ENCODE data around the gene CD59. TPM values are rescaled to one million over a fixed set of nuclear protein-coding genes. Genes with fewer than 3 reads are reported as not detected.

CD59 gene
- total RNA-seq, 4 donors from 2014 or later = 476 to 717 (median 695) TPM

- intact Hi-C loops (cut with DNase I; ENCODE audit: low total_unique reads) (loop anchor here (5.0 kb wide), 2 partner anchors 201 to 381 kb away; no protein-coding TSS in a partner anchor), in situ Hi-C loops (cut with MboI; ENCODE audit: low sequenced_read_pairs in 4 of 4) (loop anchor here in 2 of 4 donors (10.0 kb wide), 3 partner anchors 198 to 378 kb away; no protein-coding TSS in a partner anchor)
- no peaks in the 10 kb centered on the region for H3K9me3 ChIP-seq
- no peak overlapping the region for H3K4me3 ChIP-seq
- peak overlapping the region; percentile 10 to 57 (median 46) for H3K27ac ChIP-seq
- peaks cover 18 to 20% of the 10 kb centered on the region in 2 donors for H3K4me1 ChIP-seq
- peaks cover 0 to 8% of the 10 kb centered on the region in 2 donors for H3K36me3 ChIP-seq
- H3K27me3 ChIP-seq = no peaks in the 10 kb centered on the region
- ATAC-seq = no peak
- no peak for DNase-seq
- TF ChIP-seq, protein P1, sequence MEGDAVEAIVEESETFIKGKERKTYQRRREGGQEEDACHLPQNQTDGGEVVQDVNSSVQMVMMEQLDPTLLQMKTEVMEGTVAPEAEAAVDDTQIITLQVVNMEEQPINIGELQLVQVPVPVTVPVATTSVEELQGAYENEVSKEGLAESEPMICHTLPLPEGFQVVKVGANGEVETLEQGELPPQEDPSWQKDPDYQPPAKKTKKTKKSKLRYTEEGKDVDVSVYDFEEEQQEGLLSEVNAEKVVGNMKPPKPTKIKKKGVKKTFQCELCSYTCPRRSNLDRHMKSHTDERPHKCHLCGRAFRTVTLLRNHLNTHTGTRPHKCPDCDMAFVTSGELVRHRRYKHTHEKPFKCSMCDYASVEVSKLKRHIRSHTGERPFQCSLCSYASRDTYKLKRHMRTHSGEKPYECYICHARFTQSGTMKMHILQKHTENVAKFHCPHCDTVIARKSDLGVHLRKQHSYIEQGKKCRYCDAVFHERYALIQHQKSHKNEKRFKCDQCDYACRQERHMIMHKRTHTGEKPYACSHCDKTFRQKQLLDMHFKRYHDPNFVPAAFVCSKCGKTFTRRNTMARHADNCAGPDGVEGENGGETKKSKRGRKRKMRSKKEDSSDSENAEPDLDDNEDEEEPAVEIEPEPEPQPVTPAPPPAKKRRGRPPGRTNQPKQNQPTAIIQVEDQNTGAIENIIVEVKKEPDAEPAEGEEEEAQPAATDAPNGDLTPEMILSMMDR (IDR thresholded peaks at IDR 0.05 in 4 of 5, conservative IDR thresholded peaks at IDR 0.05 in 1 of 5) = no peak
These were observed 7.1 kb upstream of the CD59 start for GRCh38 chr11:33743291-33743690.

- H3K27ac ChIP-seq = peak overlapping the region in 3 of 4 donors; percentile 1 to 57 (median 39)
- in situ Hi-C loops (cut with MboI; ENCODE audit: low sequenced_read_pairs in 4 of 4) = loop anchor here in 2 of 4 donors (10.0 kb wide), 3 partner anchors 198 to 378 kb away; no protein-coding TSS in a partner anchor
These were observed 6.1 kb upstream of the CD59 start for GRCh38 chr11:33742249-33742851.

GRCh38 chr11:33741806-33742205 is 5.6 kb upstream of the CD59 start:
- peak overlapping the region in 2 of 4 donors; percentile 11 to 39 for H3K27ac ChIP-seq
- H3K36me3 ChIP-seq = peaks cover 0 to 5% of the 10 kb centered on the region in 2 donors
- no peak overlapping the region for H3K4me3 ChIP-seq
- no peak for DNase-seq
- H3K9me3 ChIP-seq = no peaks in the 10 kb centered on the region
- in situ Hi-C loops (cut with MboI; ENCODE audit: low sequenced_read_pairs in 4 of 4) = loop anchor here in 2 of 4 donors (10.0 kb wide), 3 partner anchors 197 to 377 kb away; no protein-coding TSS in a partner anchor
- TF ChIP-seq, protein P1 (IDR thresholded peaks at IDR 0.05 in 4 of 5, conservative IDR thresholded peaks at IDR 0.05 in 1 of 5) = no peak
- TF ChIP-seq POLR2A (IDR thresholded peaks at IDR 0.05) = no peak
- intact Hi-C loops (cut with DNase I; ENCODE audit: low total_unique reads) = loop anchor here (5.0 kb wide), 2 partner anchors 200 to 380 kb away; no protein-coding TSS in a partner anchor
- H3K27me3 ChIP-seq = no peaks in the 10 kb centered on the region
- peaks cover 11 to 13% of the 10 kb centered on the region in 2 donors for H3K4me1 ChIP-seq
- no peak for ATAC-seq

More at GRCh38 chr11:33742249-33742851, 6.1 kb upstream of the CD59 start:
- Histone ChIP-seq H3K9me3 (no peaks in the 10 kb centered on the region), H3K27me3 (no peaks in the 10 kb centered on the region), H3K4me1 (peaks cover 10 to 13% of the 10 kb centered on the region in 2 donors), H3K4me3 (no peak overlapping the region), H3K36me3 (peaks cover 0 to 8% of the 10 kb centered on the region in 2 donors)
- DNase-seq (no peak), ATAC-seq (peak; percentile 50 to 74)
- intact Hi-C loops (cut with DNase I; ENCODE audit: low total_unique reads) = loop anchor here (5.0 kb wide), 2 partner anchors 200 to 380 kb away; no protein-coding TSS in a partner anchor
- no peak for TF ChIP-seq POLR2A (IDR thresholded peaks at IDR 0.05)
- TF ChIP-seq, protein P1 (IDR thresholded peaks at IDR 0.05 in 4 of 5, conservative IDR thresholded peaks at IDR 0.05 in 1 of 5) = peak in 4 of 5 experiments; percentile 47 to 72 (median 56)

DNA sequence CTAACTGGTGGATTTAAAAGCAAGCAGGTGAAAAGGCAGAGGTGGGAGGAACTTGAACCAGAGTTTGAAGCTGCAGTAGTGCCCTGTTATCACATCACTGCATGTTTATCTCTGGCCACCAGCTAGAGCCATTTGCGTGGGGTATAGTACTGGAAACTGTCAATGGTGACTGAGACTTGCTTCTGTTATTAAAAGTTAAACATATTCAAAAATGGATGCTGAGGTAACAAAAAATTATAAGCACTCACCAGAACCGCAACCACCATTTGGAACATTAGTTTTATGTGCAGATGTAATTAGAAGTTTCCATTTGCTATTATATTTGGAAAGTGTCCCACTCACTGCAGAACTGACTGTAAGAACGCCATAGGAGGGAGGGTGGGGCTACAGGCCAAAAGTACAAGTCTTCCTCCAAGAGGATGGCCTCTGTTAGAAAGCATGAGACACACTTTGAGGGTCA is 1.2 kb upstream of the CD59 start:
- Histone ChIP-seq H3K27ac (peak overlapping the region; percentile 92 to 99 (median 98)), H3K4me3 (no peak overlapping the region), H3K9me3 (no peaks in the 10 kb centered on the region), H3K36me3 (no peaks in the 10 kb centered on the region), H3K27me3 (no peaks in the 10 kb centered on the region), H3K4me1 (peaks cover 28 to 32% of the 10 kb centered on the region in 2 donors)
- in situ Hi-C loops (cut with MboI; ENCODE audit: low sequenced_read_pairs in 4 of 4) = no loop called here
- TF ChIP-seq, protein P1 (IDR thresholded peaks at IDR 0.05 in 4 of 5, conservative IDR thresholded peaks at IDR 0.05 in 1 of 5) = no peak
- no peak for TF ChIP-seq POLR2A (IDR thresholded peaks at IDR 0.05)
- no peak for ATAC-seq
- intact Hi-C loops (cut with DNase I; ENCODE audit: low total_unique reads) = loop anchor here (2.0 to 5.0 kb wide), 3 partner anchors 21 to 480 kb away; partner anchors contain the start of genes C11orf91 and HIPK3
- no peak for DNase-seq
